ENCODE results near the gene NGFR.
"Not testable (repeated sequence)": the region's sequence is repeated elsewhere in the genome, so short reads cannot be mapped to it uniquely, and the experiment has no call there.

The NGFR gene

GRCh38 chr17:49546546-49547535 lies 51.7 kb downstream of the NGFR start:
- no peak for DNase-seq (ENCODE audit: low read depth)

- no peak for DNase-seq (ENCODE audit: low read depth)
Measured at GRCh38 chr17:49547566-49547965, 52.5 kb downstream of the NGFR start.

GRCh38 chr17:49548051-49548505 lies 53.0 kb downstream of the NGFR start:
- DNase-seq (ENCODE audit: low read depth), result no peak

- peak; percentile 13 for DNase-seq (ENCODE audit: low read depth)
Measured at GRCh38 chr17:49548506-49549310, 53.6 kb downstream of the NGFR start.

GRCh38 chr17:49549311-49549605 lies 54.2 kb downstream of the NGFR start:
- no peak for DNase-seq (ENCODE audit: low read depth)

- no peak for DNase-seq (ENCODE audit: low read depth)
Measured at GRCh38 chr17:49549691-49550678, 54.9 kb downstream of the NGFR start.

- DNase-seq (ENCODE audit: low read depth), result not testable (repeated sequence)
Measured at GRCh38 chr17:49550764-49551163, 55.7 kb downstream of the NGFR start.

- no peak for DNase-seq (ENCODE audit: low read depth)
Measured at GRCh38 chr17:49551221-49552069, 56.4 kb downstream of the NGFR start.

- no peak for DNase-seq (ENCODE audit: low read depth)
Measured at GRCh38 chr17:49552070-49552751, 57.1 kb downstream of the NGFR start.

- no peak for DNase-seq (ENCODE audit: low read depth)
Measured at GRCh38 chr17:49553676-49554335, 58.7 kb downstream of the NGFR start.

- no peak for DNase-seq (ENCODE audit: low read depth)
Measured at GRCh38 chr17:49554694-49555494, 59.8 kb downstream of the NGFR start.

GRCh38 chr17:49555495-49556222 lies 60.6 kb downstream of the NGFR start:
- no peak for DNase-seq (ENCODE audit: low read depth)

- peak; percentile 33 for DNase-seq (ENCODE audit: low read depth)
Measured at GRCh38 chr17:49556223-49556943, 61.3 kb downstream of the NGFR start.

- peak; percentile 38 for DNase-seq (ENCODE audit: low read depth)
Measured at GRCh38 chr17:49557312-49558024, 62.4 kb downstream of the NGFR start.

Data from fibroblast of the conjunctiva (primary cell).